ENCODE results near the gene PYGL.

DNA sequence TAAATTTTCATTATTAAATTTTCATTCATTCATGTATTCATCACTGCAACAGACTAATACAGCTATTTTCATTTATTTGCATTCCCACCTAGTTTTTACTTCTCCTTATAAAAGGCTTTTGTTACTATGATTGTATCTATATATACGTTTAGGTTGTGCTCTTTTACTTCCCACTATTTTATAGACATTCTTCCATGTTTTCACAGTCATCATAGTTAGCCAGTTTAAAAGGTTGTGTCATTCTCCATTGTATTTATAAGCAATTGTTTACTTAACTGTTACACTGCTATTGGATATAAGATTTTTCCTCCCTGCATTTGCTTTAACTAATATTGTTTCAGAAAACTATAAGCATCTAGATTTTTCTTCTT, 60.5 kb downstream of the PYGL start:
- TF ChIP-seq, protein P1, sequence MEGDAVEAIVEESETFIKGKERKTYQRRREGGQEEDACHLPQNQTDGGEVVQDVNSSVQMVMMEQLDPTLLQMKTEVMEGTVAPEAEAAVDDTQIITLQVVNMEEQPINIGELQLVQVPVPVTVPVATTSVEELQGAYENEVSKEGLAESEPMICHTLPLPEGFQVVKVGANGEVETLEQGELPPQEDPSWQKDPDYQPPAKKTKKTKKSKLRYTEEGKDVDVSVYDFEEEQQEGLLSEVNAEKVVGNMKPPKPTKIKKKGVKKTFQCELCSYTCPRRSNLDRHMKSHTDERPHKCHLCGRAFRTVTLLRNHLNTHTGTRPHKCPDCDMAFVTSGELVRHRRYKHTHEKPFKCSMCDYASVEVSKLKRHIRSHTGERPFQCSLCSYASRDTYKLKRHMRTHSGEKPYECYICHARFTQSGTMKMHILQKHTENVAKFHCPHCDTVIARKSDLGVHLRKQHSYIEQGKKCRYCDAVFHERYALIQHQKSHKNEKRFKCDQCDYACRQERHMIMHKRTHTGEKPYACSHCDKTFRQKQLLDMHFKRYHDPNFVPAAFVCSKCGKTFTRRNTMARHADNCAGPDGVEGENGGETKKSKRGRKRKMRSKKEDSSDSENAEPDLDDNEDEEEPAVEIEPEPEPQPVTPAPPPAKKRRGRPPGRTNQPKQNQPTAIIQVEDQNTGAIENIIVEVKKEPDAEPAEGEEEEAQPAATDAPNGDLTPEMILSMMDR (conservative IDR thresholded peaks at IDR 0.05 in 1 of 2, IDR thresholded peaks at IDR 0.05 in 1 of 2; ENCODE audit: extremely low read depth in 1 of 2, insufficient read depth in 1 of 2, low read depth in 1 of 2, low read length in 2 of 2) = no peak
- TF ChIP-seq EZH2 (IDR thresholded peaks at IDR 0.05; ENCODE audit: borderline replicate concordance, low read length) = no peak

Measured in mammary epithelial cell (primary cell).